NB4 (cell line): Measurements from ENCODE around the gene PNMA8B.

Experiments
- DNase-seq: peaks from one replicate; pipeline ENCODE4 v3.0.0; 2010; ENCODE audit warnings: low read depth
- H3K4me3 ChIP-seq: one replicate; pipeline ENCODE4 v1.5.1; 2011; ENCODE audit warnings: mild to moderate bottlenecking, low read depth, low read length, moderate library complexity
- CTCF ChIP-seq: IDR thresholded peaks from one replicate; pipeline ENCODE4 v1.5.1; 2012; ENCODE audit warnings: low read depth, low read length
- MYC ChIP-seq: IDR thresholded peaks from 2 replicates; pipeline ENCODE4 v1.6.1; 2011; ENCODE audit warnings: low read depth, low read length
- POLR2A ChIP-seq: IDR thresholded peaks from 2 replicates; pipeline ENCODE4 v1.6.1; 2011; ENCODE audit warnings: mild to moderate bottlenecking; ENCODE audit not compliant: insufficient read length; ENCODE audit errors: extremely low read depth
- TF ChIP-seq, protein P1 (sequence below): IDR thresholded peaks from 2 replicates; pipeline ENCODE4 v1.6.1; 2011; ENCODE audit warnings: low read depth, low read length

Gene PNMA8B

GRCh38 chr19:46449228-46449627 lies 46.4 kb downstream of the PNMA8B start:
- H3K4me3 ChIP-seq: no peak overlapping the region
- no peak for TF ChIP-seq POLR2A
- TF ChIP-seq CTCF: no peak
- no peak for TF ChIP-seq MYC
- no peak for DNase-seq

DNA sequence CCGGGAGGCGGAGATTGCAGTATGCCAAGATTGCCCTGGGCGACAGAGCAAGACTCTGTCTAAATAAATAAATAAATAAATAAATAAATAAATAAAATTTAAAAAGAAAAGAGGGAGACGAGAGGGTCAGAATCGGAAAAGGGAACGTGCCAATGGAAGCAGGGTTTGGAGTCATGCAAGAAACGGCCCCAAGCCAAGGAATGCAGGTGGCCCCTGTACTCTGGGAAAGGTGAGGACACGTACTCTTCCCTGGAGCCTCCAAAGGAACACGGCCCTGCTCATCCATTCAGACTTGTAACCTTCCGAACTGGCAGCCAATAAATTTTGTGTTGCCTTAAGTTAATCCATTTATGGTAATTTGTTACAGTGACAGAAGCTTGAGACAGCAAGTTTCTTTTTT lies 47.1 kb downstream of the PNMA8B start:
- DNase-seq: no peak
- TF ChIP-seq POLR2A (no peak), CTCF (no peak), MYC (no peak)
- TF ChIP-seq, protein P1, sequence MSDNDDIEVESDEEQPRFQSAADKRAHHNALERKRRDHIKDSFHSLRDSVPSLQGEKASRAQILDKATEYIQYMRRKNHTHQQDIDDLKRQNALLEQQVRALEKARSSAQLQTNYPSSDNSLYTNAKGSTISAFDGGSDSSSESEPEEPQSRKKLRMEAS: no peak
- no peak overlapping the region for H3K4me3 ChIP-seq

- no peak for TF ChIP-seq CTCF
- TF ChIP-seq, protein P1: no peak
- no peak for TF ChIP-seq POLR2A
- TF ChIP-seq MYC: no peak
- no peak for DNase-seq
- H3K4me3 ChIP-seq: no peak overlapping the region
These were observed 47.8 kb downstream of the PNMA8B start for GRCh38 chr19:46447824-46448223.

- TF ChIP-seq, protein P1: no peak
- TF ChIP-seq CTCF: no peak
- TF ChIP-seq POLR2A: no peak
- TF ChIP-seq MYC: no peak
- H3K4me3 ChIP-seq: no peak overlapping the region
- DNase-seq: no peak
These were observed 48.7 kb downstream of the PNMA8B start for GRCh38 chr19:46447006-46447405.

DNA sequence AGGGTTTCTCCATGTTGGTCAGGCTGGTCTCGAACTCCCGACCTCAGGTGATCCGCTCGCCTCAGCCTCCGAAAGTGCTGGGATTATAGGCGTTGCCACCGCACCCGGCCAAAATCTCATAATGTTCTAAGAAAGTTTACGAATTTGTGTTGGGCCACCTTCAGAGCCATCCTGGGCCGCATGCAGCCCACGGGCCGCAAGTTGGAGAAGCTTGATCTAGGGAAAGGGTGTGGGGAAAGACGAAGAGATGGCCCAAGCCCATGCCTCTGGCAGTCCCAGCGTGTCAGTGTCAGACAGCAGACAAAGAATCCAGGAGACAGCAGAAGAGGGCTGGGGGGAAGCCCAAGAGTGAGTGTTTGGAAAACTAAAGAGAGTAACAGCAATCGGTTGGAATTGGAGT lies 49.6 kb downstream of the PNMA8B start:
- no peak for TF ChIP-seq CTCF
- TF ChIP-seq POLR2A: no peak
- TF ChIP-seq, protein P1: no peak
- TF ChIP-seq MYC: no peak
- H3K4me3 ChIP-seq: no peak overlapping the region
- no peak for DNase-seq

GRCh38 chr19:46442808-46443450 lies 52.7 kb downstream of the PNMA8B start:
- TF ChIP-seq, protein P1: no peak
- TF ChIP-seq POLR2A (no peak), CTCF (no peak), MYC (no peak)
- no peak overlapping the region for H3K4me3 ChIP-seq
- DNase-seq: no peak
